ELR (cell line): Measurements from ENCODE around the gene GMDS.

ENCODE experiments used
- DNase-seq: peaks from one replicate; pipeline ENCODE4 v3.0.0-alpha.2; 2015; ENCODE audit warnings: low read depth

GMDS gene

DNA sequence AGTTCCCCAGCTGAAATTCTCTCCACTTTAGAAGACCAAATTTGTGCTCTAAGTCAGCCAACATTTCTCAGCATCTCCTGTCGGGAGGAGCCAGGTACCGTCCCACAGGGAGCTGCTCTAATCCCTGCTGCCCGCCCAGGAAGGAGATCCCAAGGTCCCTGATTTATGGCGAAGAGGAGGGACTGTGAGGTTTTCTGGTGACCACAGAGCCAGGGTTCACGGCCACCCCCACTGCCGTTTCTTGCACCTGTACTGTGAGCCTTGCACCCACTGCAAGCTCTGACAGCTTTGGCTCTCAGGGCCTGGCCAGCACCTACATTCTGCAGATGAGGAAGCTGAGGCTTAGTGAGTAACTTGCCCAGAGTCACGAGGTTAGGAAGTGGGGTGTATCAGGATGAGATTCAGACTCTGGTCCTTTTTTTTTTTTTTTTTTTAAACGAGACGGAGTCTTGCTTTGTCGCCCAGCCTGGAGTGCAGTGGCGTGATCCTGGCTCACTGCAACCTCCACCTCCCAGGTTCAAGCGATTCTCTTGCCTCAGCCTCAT is 600.8 kb downstream of the GMDS start:
- no peak for DNase-seq

GRCh38 chr6:1643830-1644445 is 601.5 kb downstream of the GMDS start:
- no peak for DNase-seq

DNA sequence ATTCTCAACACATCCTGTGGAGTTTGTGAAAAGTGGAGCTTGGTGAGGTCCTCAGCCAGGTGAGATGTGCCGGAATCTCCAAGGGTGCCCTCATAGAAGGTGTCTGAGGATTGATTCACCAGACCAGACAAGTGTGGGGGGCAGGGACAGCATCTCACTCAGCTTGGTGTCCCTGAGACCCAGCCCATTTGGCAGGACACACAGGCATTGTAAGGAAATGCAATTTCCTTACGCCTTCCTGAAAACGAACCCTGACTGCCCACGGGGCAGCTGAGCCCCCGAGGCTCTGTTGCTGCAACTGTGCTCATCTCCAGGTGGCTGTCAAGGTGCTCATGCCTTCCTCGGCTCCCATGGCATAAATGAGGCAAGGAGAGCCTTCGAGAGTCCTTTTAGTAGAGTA is 602.3 kb downstream of the GMDS start:
- DNase-seq: no peak

GRCh38 chr6:1641343-1641885 is 604.0 kb downstream of the GMDS start:
- DNase-seq: peak; percentile 29

DNA sequence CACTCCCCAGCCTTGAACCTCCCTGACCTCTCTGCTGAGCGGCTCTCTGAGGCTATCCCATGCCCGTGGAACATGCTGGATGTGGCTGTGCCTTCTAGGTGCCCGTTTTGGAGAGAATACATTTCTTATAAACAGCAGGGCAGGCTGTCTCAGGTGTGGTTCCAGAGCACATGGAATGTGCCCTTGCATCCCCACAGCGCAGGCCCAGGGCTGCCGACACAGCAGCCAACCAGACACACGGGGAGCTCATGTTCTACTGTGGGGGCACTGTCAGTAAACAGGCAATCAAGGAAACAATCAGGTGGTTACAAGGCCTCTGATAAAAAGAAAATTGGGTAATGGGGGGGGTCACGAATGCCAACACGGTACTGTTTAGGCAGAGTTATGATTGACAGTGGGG is 604.9 kb downstream of the GMDS start:
- no peak for DNase-seq

DNA sequence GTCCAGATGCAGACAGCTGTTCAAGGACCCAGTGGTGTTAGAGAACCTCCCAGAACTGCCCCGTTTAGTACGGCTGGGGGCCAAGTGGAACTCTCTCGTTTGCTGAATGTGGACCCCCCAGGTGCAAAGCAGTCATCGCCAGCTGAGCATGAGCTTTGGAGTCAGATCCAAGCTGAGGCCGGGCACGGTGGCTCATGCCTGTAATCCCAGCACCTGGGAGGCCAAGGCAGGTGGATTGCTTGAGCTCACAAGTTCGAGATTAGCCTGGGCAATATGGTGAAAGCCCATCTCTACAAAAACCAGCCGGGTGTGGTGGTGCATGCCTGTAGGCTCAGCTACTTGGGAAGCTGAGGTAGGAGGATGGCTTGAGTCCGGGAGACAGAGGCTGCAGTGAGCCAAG is 606.0 kb downstream of the GMDS start:
- no peak for DNase-seq

- no peak for DNase-seq
Observed at GRCh38 chr6:1636971-1637871, 608.2 kb downstream of the GMDS start.

DNA sequence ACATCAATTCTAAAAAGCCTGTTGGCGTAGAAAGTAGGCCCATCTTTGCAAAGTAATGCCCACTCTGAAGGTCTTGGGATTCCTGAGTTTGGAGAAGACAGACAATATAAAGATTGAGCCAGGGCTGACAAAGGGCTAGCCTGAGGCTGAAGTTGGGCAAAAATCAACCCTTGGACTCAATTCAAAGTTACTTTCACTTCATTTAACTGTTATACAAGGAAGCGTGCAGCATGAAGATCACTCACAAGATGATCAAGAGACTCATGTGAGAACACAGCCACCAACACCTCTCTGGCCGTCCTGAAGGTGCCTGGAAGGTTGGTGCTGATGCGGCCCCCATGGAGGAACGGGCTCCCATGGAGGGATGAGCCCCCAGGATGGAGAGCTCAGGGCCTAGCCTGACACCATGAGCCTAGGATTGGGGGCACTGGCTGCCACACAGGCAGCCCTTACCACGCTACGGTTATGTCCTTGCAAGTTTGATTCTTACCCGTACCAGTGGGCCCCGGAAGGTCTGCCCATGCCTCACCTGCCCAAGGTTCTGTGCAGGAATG is 609.1 kb downstream of the GMDS start:
- DNase-seq: no peak

DNA sequence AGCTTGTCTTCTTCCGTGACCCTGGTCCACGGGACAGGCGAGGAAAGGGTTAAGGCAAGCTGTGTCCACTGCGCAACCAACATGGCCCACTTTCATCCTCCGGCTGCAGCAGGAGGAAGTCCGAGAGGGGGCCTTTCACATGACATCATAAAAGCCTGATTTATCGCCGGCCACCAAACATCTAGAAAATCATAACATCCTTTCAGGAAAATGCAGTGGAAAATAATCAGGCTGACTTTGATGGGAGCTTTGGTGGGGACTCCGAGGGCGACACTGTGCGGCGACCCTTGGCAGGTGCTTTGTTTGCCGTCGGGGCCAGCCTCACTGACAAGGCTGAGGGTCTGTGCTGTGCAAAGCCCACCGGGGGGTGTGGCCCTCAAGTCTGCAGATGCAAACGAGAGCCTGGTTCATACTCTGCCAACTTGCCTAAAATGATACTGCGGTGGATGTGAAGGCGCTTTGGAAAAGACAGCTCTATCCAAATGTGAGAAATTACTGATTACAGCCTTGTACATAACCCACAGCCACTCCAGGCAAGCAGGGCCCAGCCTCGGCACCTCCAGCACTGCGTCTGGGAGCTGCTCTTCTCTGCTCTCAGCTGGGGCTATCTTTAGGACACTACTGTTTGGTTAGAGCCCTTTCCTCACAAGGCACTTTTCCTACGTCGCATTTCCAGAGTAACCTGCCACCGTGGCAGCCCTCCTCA is 609.9 kb downstream of the GMDS start:
- DNase-seq: no peak

- DNase-seq: no peak
Observed at GRCh38 chr6:1634081-1634480, 611.3 kb downstream of the GMDS start.

DNA sequence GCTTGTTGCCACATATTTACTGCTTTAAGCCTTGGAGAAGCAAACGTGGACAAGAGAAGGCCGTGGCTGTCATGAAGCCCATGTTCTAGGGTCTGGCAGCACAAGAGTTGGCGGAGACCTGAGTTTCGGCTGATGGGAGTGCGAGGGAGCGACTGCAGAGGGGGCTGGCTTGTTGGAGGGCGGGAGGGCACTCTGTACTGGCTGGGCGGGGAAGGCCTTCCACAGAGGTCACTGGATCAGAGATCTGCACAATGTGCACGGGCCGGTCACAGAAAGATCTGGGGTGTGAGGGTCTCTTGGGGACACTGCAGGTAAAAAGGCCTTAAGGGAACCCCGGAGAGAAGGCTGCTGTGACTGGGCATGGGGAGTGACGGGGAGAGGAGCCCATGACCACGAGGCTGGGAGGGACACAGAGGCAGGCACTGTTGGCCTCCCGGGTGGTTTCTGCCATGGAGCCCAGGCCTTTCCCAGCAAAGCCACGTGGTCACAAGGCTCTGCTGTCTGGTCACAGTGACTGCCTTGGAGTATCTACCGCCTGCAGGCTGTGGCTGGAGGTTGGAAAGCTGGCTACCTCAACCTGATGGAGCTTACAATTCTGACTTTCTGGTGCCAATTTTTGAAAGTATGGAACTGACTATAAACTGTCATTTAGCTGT is 611.9 kb downstream of the GMDS start:
- DNase-seq: no peak

DNA sequence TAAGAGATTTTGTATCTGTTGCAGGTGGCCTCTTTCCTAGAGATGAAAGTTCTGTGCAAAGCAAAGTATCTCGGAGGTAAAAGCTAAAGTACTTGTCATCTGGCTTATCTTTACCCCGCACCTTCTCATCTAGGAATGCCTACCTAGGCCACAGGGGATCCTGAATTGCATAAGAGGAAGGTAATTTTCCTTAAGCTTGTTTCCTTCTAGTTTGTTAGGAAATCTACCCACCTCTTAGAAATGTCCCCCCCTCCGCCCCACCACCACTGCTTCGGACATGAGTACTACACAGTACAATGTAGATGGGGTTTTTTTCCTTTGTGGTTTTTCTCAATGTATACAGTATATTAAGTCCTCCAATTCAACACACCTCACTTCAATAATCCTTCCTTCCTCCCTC is 614.2 kb downstream of the GMDS start:
- DNase-seq: no peak

DNA sequence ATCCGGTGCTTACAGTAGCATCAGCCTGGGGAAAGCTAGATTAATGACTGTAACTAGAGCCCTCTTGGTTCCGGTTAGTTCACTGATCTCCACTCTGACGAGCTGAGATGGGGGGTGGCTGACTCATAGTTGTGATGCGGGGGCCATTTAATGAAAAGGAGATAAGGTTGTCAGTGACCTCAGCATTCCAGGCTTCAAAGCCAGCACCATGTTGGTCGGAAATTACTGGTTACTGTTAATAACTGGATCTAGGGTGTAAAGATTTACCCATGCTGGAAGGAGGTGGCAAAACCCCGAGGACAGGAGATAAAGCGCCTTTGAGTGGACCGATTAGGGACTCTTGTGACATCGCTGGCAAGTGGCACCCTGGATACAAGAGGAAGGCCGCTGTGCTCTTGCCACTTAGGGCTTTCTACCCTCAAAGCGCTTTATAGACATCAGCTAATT is 614.6 kb downstream of the GMDS start:
- DNase-seq: peak; percentile 27

GRCh38 chr6:1630212-1630770 is 615.1 kb downstream of the GMDS start:
- DNase-seq: no peak

DNA sequence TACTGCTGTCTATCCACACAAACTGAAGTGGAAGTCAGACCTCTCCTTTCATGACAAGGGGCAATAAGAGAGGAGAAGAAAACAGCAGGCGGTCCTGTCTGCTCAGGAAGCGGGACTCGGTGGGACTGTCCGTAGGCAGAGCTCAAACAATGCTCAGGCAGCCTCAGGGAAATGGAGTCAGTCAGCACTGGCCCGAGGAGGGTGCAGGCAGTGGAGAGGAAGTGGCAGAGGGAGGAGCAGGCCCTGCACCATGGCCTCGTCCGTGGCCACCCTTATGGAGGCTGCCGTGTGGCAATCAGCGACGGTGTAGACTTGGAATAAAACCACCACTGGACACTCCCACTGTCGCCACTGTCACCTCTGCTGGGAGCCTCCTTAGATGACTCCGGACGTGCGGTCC is 616.1 kb downstream of the GMDS start:
- DNase-seq: no peak

GRCh38 chr6:1627827-1628560 is 617.4 kb downstream of the GMDS start:
- DNase-seq: no peak

DNA sequence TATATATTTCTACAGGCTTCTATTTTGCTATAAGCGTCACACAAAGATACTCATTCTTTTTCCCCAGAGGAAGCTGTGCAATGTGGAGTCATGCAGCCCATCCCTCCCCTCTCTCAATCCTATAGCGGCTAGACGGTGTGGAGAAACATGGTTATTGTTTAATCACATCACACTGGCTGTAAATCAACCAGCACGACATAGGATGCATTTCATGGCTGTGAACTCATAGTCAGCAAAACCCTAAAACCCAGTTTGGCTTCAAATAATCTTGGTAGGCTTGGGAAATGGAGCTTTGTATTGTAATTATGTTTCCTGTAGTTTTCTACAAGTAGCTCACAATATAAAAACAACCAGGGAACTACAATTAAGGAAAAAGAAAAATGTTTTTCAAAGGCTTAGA is 618.9 kb downstream of the GMDS start:
- DNase-seq: no peak

- no peak for DNase-seq
Observed at GRCh38 chr6:1625794-1626435, 619.5 kb downstream of the GMDS start.

- peak; percentile 67 for DNase-seq
Observed at GRCh38 chr6:1624851-1625781, 620.3 kb downstream of the GMDS start.
